ENCODE measurements around the gene EIF6. TPM values are rescaled to one million over a fixed set of nuclear protein-coding genes. Genes with fewer than 3 reads are reported as not detected.

Gene EIF6
- total RNA-seq, 1 donor from 2014 or later, result 85.2 TPM

GRCh38 chr20:35280523-35280922 lies 4.0 kb downstream of the EIF6 start:
- H3K4me1 Mint-ChIP-seq (ENCODE audit: low read depth, unreplicated experiment), result peaks cover 16% of the 10 kb centered on the region
- DNase-seq, result no peak
- no peak overlapping the region for H3K27ac Mint-ChIP-seq (ENCODE audit: unreplicated experiment)
- H3K4me3 Mint-ChIP-seq (ENCODE audit: unreplicated experiment), result no peak overlapping the region
- H3K9me3 Mint-ChIP-seq (ENCODE audit: unreplicated experiment), result peaks cover 20% of the 10 kb centered on the region
- peaks cover 3% of the 10 kb centered on the region for H3K27me3 Mint-ChIP-seq (ENCODE audit: unreplicated experiment)
- H3K36me3 Mint-ChIP-seq (ENCODE audit: unreplicated experiment), result no peaks in the 10 kb centered on the region
- no peak for TF ChIP-seq CTCF (IDR thresholded peaks at IDR 0.05; ENCODE audit: partially characterized antibody, unreplicated experiment)

- H3K9me3 Mint-ChIP-seq (ENCODE audit: unreplicated experiment), result peaks cover 17% of the 10 kb centered on the region
- H3K27me3 Mint-ChIP-seq (ENCODE audit: unreplicated experiment), result peaks cover 2% of the 10 kb centered on the region
- H3K4me1 Mint-ChIP-seq (ENCODE audit: low read depth, unreplicated experiment), result peaks cover 14% of the 10 kb centered on the region
- no peaks in the 10 kb centered on the region for H3K36me3 Mint-ChIP-seq (ENCODE audit: unreplicated experiment)
- H3K27ac Mint-ChIP-seq (ENCODE audit: unreplicated experiment), result peak overlapping the region; percentile 33
- no peak for DNase-seq
- TF ChIP-seq CTCF (IDR thresholded peaks at IDR 0.05; ENCODE audit: partially characterized antibody, unreplicated experiment), result no peak
- no peak overlapping the region for H3K4me3 Mint-ChIP-seq (ENCODE audit: unreplicated experiment)
These were observed 4.9 kb downstream of the EIF6 start for GRCh38 chr20:35279533-35280174.

GRCh38 chr20:35279040-35279439 lies 5.5 kb downstream of the EIF6 start:
- TF ChIP-seq CTCF (IDR thresholded peaks at IDR 0.05; ENCODE audit: partially characterized antibody, unreplicated experiment), result no peak

GRCh38 chr20:35277531-35278395 lies 6.8 kb downstream of the EIF6 start, which contains the start of gene MMP24OS:
MMP24OS (minus strand) TSS chr20:35278122; CDS start chr20:35277929, 193 bp downstream.
- Mint-ChIP-seq H3K4me3 (ENCODE audit: unreplicated experiment) (peak within 1 kb of the TSS; percentile 97), H3K36me3 (ENCODE audit: unreplicated experiment) (no peaks in the 10 kb centered on the region)
- peak; percentile 93 for DNase-seq

More at GRCh38 chr20:35279040-35279439, 5.5 kb downstream of the EIF6 start:
- Mint-ChIP-seq H3K4me1 (ENCODE audit: low read depth, unreplicated experiment) (peaks cover 14% of the 10 kb centered on the region), H3K9me3 (ENCODE audit: unreplicated experiment) (peaks cover 17% of the 10 kb centered on the region), H3K36me3 (ENCODE audit: unreplicated experiment) (no peaks in the 10 kb centered on the region), H3K27me3 (ENCODE audit: unreplicated experiment) (peaks cover 2% of the 10 kb centered on the region), H3K4me3 (ENCODE audit: unreplicated experiment) (no peak overlapping the region), H3K27ac (ENCODE audit: unreplicated experiment) (no peak overlapping the region)
- DNase-seq, result no peak

More at GRCh38 chr20:35277531-35278395, 6.8 kb downstream of the EIF6 start, which contains the start of gene MMP24OS:
- no peak for TF ChIP-seq CTCF (IDR thresholded peaks at IDR 0.05; ENCODE audit: partially characterized antibody, unreplicated experiment)
- H3K27ac Mint-ChIP-seq (ENCODE audit: unreplicated experiment), result peak within 1 kb of the TSS; percentile 98
- peaks cover 5% of the 10 kb centered on the region for H3K27me3 Mint-ChIP-seq (ENCODE audit: unreplicated experiment)
- H3K9me3 Mint-ChIP-seq (ENCODE audit: unreplicated experiment), result peaks cover 13% of the 10 kb centered on the region
- peaks cover 11% of the 10 kb centered on the region for H3K4me1 Mint-ChIP-seq (ENCODE audit: low read depth, unreplicated experiment)
